ENCODE measurements around the gene CAB39L. TPM values are rescaled to one million over a fixed set of nuclear protein-coding genes. Genes with fewer than 3 reads are reported as not detected.

CAB39L gene
- total RNA-seq, 1 donor from 2014 or later = 18.3 TPM

GRCh38 chr13:49308921-49309408 is 134.9 kb downstream of the CAB39L start:
- no peaks in the 10 kb centered on the region for H3K36me3 ChIP-seq (ENCODE audit: control insufficient read depth, insufficient read depth, low read length)
- TF ChIP-seq, protein P1, sequence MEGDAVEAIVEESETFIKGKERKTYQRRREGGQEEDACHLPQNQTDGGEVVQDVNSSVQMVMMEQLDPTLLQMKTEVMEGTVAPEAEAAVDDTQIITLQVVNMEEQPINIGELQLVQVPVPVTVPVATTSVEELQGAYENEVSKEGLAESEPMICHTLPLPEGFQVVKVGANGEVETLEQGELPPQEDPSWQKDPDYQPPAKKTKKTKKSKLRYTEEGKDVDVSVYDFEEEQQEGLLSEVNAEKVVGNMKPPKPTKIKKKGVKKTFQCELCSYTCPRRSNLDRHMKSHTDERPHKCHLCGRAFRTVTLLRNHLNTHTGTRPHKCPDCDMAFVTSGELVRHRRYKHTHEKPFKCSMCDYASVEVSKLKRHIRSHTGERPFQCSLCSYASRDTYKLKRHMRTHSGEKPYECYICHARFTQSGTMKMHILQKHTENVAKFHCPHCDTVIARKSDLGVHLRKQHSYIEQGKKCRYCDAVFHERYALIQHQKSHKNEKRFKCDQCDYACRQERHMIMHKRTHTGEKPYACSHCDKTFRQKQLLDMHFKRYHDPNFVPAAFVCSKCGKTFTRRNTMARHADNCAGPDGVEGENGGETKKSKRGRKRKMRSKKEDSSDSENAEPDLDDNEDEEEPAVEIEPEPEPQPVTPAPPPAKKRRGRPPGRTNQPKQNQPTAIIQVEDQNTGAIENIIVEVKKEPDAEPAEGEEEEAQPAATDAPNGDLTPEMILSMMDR (IDR thresholded peaks at IDR 0.05; ENCODE audit: insufficient read depth, low read length, poor library complexity, severe bottlenecking) = no peak
- H3K27me3 ChIP-seq (ENCODE audit: control insufficient read depth, insufficient read depth, low read length) = no peaks in the 10 kb centered on the region
- H3K4me3 ChIP-seq (ENCODE audit: low read depth, low read length) = no peak overlapping the region
- DNase-seq (ENCODE audit: low read depth) = no peak

DNA sequence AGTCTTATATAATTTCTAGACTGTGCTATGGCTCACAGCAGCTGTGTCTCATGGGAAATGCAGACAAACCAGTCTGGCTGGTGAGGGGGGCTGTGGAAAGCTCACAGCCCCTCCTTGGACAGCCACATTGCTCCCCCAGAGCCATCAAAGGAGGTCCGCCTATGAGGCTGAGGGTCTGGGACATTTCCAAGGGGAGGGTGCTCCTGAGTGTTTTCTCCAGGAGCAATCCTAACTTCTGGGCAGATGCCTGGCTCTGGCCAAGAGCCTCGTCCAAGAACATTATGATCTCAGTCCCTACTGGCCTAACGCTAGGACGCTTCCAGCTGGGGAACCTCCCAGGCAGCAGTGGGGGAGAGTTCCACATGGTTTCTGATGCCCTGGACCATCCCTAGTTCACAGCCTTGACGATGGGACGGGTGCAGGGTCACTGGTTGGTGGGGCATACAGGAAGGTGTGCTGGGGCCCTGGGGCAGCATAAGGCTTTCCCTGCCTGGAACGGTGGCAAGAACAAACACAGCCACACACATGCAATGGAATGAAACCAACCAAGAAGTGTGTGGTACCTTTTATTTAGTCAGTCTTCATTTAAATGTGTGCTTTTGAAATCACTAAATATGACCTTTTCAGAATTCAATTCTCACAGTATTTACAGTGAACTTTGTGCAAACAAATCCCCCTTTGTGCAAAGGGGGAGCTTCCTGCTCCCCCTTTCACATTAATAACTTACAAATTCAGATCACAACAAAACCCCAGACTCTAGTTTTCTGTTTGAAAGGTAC is 135.6 kb downstream of the CAB39L start:
- no peak for DNase-seq (ENCODE audit: low read depth)
- no peaks in the 10 kb centered on the region for H3K36me3 ChIP-seq (ENCODE audit: control insufficient read depth, insufficient read depth, low read length)
- H3K27me3 ChIP-seq (ENCODE audit: control insufficient read depth, insufficient read depth, low read length) = no peaks in the 10 kb centered on the region
- TF ChIP-seq, protein P1 (IDR thresholded peaks at IDR 0.05; ENCODE audit: insufficient read depth, low read length, poor library complexity, severe bottlenecking) = no peak
- H3K4me3 ChIP-seq (ENCODE audit: low read depth, low read length) = no peak overlapping the region

DNA sequence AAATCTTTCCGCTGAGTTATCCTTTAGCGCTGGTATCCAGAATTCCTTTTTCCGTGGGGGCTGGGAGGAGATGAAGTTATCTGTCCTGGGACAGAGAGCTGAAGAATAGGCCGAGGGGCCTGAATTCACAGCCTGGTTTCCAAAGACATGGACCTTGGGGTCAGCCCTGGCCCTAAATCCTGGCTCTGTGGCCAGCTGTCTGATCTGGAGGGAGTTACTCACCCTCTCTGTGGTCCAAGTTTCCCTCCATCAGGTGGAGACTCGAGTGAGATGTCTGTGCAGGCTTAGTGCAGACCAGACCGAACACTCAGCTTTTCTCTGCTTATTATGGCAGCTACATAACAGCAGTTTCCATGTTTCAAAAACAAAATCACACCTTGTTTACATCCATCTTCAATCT is 136.5 kb downstream of the CAB39L start:
- no peak overlapping the region for H3K4me3 ChIP-seq (ENCODE audit: low read depth, low read length)
- H3K27me3 ChIP-seq (ENCODE audit: control insufficient read depth, insufficient read depth, low read length) = no peaks in the 10 kb centered on the region
- TF ChIP-seq, protein P1 (IDR thresholded peaks at IDR 0.05; ENCODE audit: insufficient read depth, low read length, poor library complexity, severe bottlenecking) = no peak
- H3K36me3 ChIP-seq (ENCODE audit: control insufficient read depth, insufficient read depth, low read length) = no peaks in the 10 kb centered on the region
- no peak for DNase-seq (ENCODE audit: low read depth)

DNA sequence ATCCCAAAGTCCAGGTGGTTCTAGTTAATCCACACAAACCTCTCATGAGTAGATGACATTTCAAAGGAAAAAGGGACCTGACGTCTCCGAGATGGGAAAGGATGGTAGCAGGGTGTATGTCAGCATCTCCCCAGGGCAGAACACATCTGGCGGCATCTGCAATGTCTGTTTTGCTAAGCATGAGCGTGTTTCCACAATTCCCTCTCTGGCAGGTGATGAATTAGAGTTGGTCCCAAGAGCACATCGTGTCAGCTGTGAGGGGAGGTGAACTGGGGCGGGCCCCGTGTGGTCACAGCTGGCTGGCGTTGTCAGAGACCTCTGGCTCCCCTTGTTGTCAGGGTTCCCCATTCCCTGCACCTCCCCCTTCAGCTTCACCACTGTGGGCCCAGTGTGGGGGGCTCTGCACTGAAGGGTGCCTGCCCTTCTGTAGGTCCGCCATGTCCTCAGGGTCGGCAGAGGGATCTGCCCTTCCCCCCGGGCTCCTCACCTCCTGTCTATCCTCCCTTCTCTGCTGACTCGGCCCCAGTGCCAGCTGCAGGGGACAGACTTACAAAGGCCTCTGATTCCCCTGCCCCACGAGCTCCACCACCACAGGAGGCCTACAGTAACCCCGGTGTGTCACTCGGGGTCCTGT is 138.0 kb downstream of the CAB39L start:
- no peak overlapping the region for H3K4me3 ChIP-seq (ENCODE audit: low read depth, low read length)
- H3K27me3 ChIP-seq (ENCODE audit: control insufficient read depth, insufficient read depth, low read length) = no peaks in the 10 kb centered on the region
- H3K36me3 ChIP-seq (ENCODE audit: control insufficient read depth, insufficient read depth, low read length) = no peaks in the 10 kb centered on the region
- DNase-seq (ENCODE audit: low read depth) = no peak
- TF ChIP-seq, protein P1 (IDR thresholded peaks at IDR 0.05; ENCODE audit: insufficient read depth, low read length, poor library complexity, severe bottlenecking) = no peak

DNA sequence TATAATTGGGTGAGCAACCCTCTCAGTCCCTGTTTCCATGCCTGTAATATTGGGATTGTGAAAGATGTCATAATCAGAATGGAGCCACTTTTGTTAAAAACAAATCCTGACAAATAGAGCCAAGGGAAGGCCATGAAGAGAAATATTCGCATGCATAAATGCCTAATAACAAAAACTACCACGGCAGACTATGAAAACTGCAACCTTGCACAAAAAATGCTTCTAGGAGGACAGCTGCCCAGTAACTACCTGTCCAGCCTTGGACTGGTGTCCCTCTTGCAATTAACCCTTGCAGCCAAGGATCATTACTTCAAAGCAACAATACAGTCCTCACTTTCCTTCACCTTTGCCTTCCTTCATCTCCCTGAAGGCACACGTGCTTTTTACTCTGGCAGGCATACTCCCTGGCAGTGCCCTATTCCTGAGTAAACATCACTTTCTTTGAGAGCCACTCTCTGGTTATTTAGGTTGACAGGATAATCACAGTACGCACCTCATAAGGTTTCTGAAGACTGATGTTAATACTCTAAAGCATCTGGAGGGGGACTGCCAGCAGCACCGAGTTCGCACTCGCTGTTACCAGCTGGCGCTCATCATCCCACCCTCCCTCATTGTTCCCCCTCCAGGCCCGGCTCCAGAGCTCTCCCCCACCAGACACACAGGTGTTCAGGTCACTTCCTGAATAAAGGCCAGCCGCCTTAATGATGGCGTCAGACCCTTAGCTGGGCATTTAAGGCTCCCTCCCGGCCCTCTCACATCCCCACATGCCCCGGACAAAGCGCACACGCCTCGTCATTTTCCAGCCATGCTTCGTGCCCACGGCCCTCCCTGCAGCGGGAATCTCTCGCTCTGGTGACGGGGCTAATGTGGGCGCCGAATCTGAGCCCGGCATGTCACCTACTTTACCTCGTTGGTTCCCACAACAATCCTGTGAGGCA is 138.8 kb downstream of the CAB39L start:
- TF ChIP-seq, protein P1 (IDR thresholded peaks at IDR 0.05; ENCODE audit: insufficient read depth, low read length, poor library complexity, severe bottlenecking) = no peak
- H3K36me3 ChIP-seq (ENCODE audit: control insufficient read depth, insufficient read depth, low read length) = no peaks in the 10 kb centered on the region
- no peak for DNase-seq (ENCODE audit: low read depth)
- H3K4me3 ChIP-seq (ENCODE audit: low read depth, low read length) = no peak overlapping the region
- H3K27me3 ChIP-seq (ENCODE audit: control insufficient read depth, insufficient read depth, low read length) = no peaks in the 10 kb centered on the region
